OCI-LY3 (cell line): ENCODE results near the gene LPAR2.
"Not testable (repeated sequence)": the region's sequence is repeated elsewhere in the genome, so short reads cannot be mapped to it uniquely, and the experiment has no call there.

Experiments used
- H2AFZ ChIP-seq: fragments of 200-600, 300-600 bp; shearing (Covaris generic); 2 replicates; pipeline ENCODE4 v1.6.0; 2014; ENCODE audit warnings: antibody characterized with exemption, low read depth, low read length
- H3K27ac ChIP-seq: fragments of 200-600, 300-600 bp; sonication (generic); 2 replicates; pipeline ENCODE4 v1.5.1; 2014; ENCODE audit warnings: mild to moderate bottlenecking, low read length, moderate library complexity, mixed read lengths
- H3K27me3 ChIP-seq: fragments of 200-600, 300-600 bp; sonication (generic); 2 replicates; pipeline ENCODE4 v1.6.1; 2014; ENCODE audit warnings: low read depth, low read length, mixed read lengths
- H3K36me3 ChIP-seq: fragments of 200-600, 300-600 bp; sonication (generic); replicated peaks from 2 replicates; pipeline ENCODE3; 2014; ENCODE audit warnings: low read depth, low read length, mixed read lengths
- H3K4me1 ChIP-seq: fragments of 300-600, 200-600 bp; sonication (generic); 2 replicates; pipeline ENCODE4 v1.6.1; 2014; ENCODE audit warnings: low read length, mixed read lengths
- H3K4me2 ChIP-seq: fragments of 200-600, 300-600 bp; sonication (generic); 2 replicates; pipeline ENCODE4 v1.6.1; 2014; ENCODE audit warnings: low read length, mixed read lengths
- H3K4me3 ChIP-seq: fragments of 300-600, 200-600 bp; sonication (generic); 2 replicates; pipeline ENCODE4 v1.5.1; 2014; ENCODE audit warnings: antibody characterized with exemption, mild to moderate bottlenecking, low read length, moderate library complexity
- H3K79me2 ChIP-seq: fragments of 300-600, 200-600 bp; shearing (Covaris generic); 2 replicates; pipeline ENCODE4 v1.6.1; 2014; ENCODE audit warnings: mild to moderate bottlenecking, low read length, mixed read lengths
- H3K9ac ChIP-seq: fragments of 300-600, 200-600 bp; shearing (Covaris generic); 2 replicates; pipeline ENCODE4 v1.6.0; 2014; ENCODE audit warnings: mild to moderate bottlenecking, low read length, moderate library complexity
- H3K9me3 ChIP-seq: fragments of 200-600, 300-600 bp; shearing (Covaris generic); 2 replicates; pipeline ENCODE4 v1.6.1; 2014; ENCODE audit warnings: low read length, mixed read lengths; ENCODE audit not compliant: insufficient read depth
- H4K20me1 ChIP-seq: fragments of 200-600, 300-600 bp; sonication (generic); 2 replicates; pipeline ENCODE4 v1.6.1; 2016; ENCODE audit warnings: low read length, mixed read lengths; ENCODE audit not compliant: insufficient read depth
- EZH2phosphoT487 ChIP-seq: fragments of 200-600 bp; shearing (Covaris generic); IDR thresholded peaks from 2 replicates; pipeline ENCODE4 v1.6.1; 2018; ENCODE audit warnings: antibody characterized with exemption, mixed run types, low read depth
- TF ChIP-seq, protein P1 (sequence below): fragments of 200-600, 300-600 bp; sonication (generic); IDR thresholded peaks from 2 replicates; pipeline ENCODE4 v1.5.1; 2014; ENCODE audit warnings: antibody characterized with exemption, low read length, low read depth

The LPAR2 gene

DNA sequence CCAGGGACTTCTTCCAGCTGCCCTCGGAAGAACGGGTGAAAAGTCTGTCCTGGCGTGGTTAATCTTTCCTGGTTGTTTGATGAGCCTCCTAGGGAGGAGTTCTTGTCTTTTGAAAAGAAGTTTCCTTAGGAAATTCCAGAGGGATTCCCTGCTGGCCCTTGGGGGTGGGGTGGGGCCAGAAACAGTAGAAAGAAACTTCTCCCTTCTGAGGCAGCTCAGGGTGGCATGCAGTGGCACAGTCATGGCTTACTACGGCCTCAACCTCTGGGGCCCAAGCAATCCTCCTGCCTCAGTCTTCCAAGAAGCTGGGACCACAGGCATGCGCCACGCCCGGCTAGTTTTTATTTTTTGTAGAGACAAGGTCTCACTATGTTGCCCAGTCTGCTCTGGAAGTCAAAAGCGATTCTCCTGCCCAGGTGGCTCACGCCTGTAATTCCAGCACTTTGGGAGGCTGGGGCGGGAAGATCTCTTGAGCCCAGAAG, 42.1 kb upstream of the LPAR2 start:
- no peaks in the 10 kb centered on the region for H3K27me3 ChIP-seq
- peak overlapping the region; percentile 96 for H3K4me3 ChIP-seq
- H4K20me1 ChIP-seq: no peaks in the 10 kb centered on the region
- H3K9me3 ChIP-seq: peaks cover 11% of the 10 kb centered on the region; the same call in 1 of the 2 replicates
- peaks cover 58% of the 10 kb centered on the region for H3K79me2 ChIP-seq
- peaks cover 16% of the 10 kb centered on the region for H3K4me1 ChIP-seq
- peak overlapping the region; percentile 87 for H3K4me2 ChIP-seq
- H3K9ac ChIP-seq: peak overlapping the region; percentile 95; the same call in 1 of the 2 replicates
- TF ChIP-seq EZH2phosphoT487: no peak
- TF ChIP-seq, protein P1, sequence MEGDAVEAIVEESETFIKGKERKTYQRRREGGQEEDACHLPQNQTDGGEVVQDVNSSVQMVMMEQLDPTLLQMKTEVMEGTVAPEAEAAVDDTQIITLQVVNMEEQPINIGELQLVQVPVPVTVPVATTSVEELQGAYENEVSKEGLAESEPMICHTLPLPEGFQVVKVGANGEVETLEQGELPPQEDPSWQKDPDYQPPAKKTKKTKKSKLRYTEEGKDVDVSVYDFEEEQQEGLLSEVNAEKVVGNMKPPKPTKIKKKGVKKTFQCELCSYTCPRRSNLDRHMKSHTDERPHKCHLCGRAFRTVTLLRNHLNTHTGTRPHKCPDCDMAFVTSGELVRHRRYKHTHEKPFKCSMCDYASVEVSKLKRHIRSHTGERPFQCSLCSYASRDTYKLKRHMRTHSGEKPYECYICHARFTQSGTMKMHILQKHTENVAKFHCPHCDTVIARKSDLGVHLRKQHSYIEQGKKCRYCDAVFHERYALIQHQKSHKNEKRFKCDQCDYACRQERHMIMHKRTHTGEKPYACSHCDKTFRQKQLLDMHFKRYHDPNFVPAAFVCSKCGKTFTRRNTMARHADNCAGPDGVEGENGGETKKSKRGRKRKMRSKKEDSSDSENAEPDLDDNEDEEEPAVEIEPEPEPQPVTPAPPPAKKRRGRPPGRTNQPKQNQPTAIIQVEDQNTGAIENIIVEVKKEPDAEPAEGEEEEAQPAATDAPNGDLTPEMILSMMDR: no peak
- H3K27ac ChIP-seq: no peak overlapping the region
- no peak overlapping the region for H2AFZ ChIP-seq
- H3K36me3 ChIP-seq: peaks cover 42% of the 10 kb centered on the region

DNA sequence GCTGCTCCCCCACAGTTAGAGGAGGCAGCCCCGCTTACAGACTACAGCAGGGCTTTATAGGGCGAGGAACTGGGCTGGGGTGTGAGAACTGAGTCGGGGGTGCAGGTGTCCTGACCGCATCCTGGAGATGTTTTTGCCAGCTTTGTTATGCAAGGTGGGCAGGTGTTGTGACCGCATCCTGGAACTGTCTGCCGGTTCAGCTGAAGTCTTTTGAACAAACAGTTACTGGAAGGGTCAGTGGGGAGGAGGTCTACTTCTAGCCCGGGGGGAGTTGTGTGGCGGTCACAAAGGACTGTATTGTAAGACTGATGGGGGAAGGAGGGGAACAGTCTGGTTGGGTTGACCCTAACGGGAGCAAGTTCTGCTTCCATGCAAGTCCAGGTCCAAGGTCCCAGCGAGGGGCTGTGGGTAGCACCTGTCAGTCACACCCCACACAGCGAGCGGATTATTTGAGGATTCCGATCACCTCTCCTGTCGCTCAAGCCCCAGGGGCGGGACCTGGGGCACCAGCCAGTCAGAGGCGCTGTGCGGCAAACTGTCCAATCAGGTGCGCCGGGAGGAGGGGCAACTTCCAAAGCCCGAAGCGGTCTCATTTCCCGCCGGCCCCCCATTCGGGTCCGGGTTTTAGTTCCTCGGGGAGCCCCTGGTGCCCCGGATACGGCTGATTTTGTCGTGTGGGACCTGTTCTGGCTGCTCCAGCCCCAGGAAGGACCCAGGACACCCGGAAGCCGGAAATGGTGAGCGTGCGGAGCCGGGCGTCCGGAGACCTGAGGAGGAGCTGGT, 40.4 kb upstream of the LPAR2 start, which contains the start of gene ZNF101:
Gene ZNF101 (plus strand): TSS at position 610 of the 783 bp plus-strand sequence. CDS start 125 bp downstream, at position 735.
- peak within 1 kb of the TSS; percentile 96 for H3K4me3 ChIP-seq
- peaks cover 16% of the 10 kb centered on the region for H3K4me1 ChIP-seq
- no peaks in the 10 kb centered on the region for H3K27me3 ChIP-seq
- no peaks in the 10 kb centered on the region for H4K20me1 ChIP-seq
- peak within 1 kb of the TSS; percentile 87 for H3K4me2 ChIP-seq
- H3K9ac ChIP-seq: peak within 1 kb of the TSS; percentile 95
- no peak for TF ChIP-seq EZH2phosphoT487
- TF ChIP-seq, protein P1: no peak
- peaks cover 51% of the 10 kb centered on the region for H3K79me2 ChIP-seq
- peak within 1 kb of the TSS; percentile 49 for H2AFZ ChIP-seq
- peaks cover 32% of the 10 kb centered on the region for H3K36me3 ChIP-seq
- 0 out of 2 replicates have a peak, but pooled peaks cover 7% of the 10 kb centered on the region for H3K9me3 ChIP-seq
- H3K27ac ChIP-seq: peak within 1 kb of the TSS; percentile 76

DNA sequence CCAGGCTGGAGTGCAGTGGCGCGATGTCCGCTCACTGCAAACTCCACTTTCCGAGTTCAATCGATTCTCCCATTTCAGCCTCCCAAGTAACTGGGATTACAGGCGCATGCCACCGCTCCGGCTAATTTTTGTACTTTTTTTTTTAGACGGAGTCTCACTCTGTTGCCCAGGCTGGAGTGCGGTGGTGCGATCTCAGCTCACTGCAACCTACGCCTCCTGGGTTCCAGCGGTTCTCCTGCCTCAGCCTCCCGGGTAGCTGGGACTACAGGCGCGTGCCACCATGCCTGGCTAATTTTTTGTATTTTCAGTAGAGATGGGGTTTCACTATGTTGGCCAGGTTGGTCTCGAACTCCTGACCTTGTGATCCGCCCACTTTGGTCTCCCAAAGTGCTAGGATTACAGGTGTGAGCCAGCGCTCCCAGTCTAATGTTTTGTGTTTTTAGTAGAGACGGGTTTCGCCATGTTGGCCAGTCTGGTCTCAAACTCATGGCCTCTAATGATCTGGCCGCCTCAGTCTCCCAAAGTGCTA, 37.5 kb upstream of the LPAR2 start:
- not testable (repeated sequence) for H3K27me3 ChIP-seq, H3K27ac ChIP-seq, H4K20me1 ChIP-seq, H2AFZ ChIP-seq, H3K9me3 ChIP-seq, H3K4me2 ChIP-seq, H3K9ac ChIP-seq, H3K4me3 ChIP-seq
- Histone ChIP-seq H3K36me3 (peaks cover 15% of the 10 kb centered on the region), H3K4me1 (peaks cover 31% of the 10 kb centered on the region), H3K79me2 (peaks cover 51% of the 10 kb centered on the region)

DNA sequence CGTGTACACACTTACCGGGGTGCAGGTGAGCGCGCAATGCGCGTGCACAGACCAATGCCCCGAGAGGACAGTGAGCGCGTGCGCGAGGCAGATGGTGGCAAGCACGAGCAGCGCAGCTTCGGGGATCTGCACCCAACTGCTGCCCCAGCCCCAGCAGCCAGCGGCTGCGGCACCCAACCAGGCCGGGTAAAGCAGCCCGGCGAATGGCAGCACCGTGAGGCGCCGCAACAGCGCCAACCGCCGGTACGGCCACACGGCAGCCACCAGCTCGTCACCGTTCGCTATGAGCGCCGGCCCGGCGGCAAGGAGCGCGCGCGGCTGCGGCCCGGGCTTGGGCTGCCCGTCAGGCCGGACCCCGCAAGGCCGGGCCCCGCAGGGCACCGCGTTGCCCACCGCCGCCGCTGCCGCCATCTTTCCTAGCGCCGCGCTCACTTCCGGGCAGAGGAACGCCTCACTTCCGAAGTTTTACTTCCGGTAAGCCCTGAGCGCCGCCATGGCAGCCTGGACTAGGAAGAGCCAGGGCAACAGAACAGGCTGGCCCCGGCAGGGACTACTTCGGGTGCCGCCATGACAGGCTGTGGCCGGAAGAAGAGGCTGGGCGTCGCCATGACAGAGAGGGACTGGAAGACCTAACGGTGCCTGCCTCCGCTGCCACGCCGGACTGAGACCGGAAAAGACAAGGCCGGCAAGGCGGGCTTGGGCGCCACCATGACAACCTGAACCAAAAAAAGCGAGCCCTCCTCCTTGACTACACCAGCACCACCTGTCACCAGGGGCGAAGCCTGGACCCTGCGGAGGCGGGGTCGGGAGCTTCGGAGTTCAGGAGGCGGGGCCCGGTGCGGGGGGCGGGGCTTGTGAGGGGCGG, 35.5 kb upstream of the LPAR2 start, which contains the start of gene ATP13A1:
Gene ATP13A1 (minus strand): TSS at position 421 of the 865 bp plus-strand sequence. CDS start 10 bp downstream, at position 411.
- no peaks in the 10 kb centered on the region for H4K20me1 ChIP-seq
- TF ChIP-seq, protein P1: peak; percentile 19; the same call in 1 of the 2 replicates
- no peak for TF ChIP-seq EZH2phosphoT487
- H3K9ac ChIP-seq: peak within 1 kb of the TSS; percentile 76
- H3K4me2 ChIP-seq: peak within 1 kb of the TSS; percentile 94
- peaks cover 23% of the 10 kb centered on the region for H3K4me1 ChIP-seq
- peak within 1 kb of the TSS; percentile 80 for H3K4me3 ChIP-seq
- no peaks in the 10 kb centered on the region for H3K9me3 ChIP-seq
- H3K27me3 ChIP-seq: no peaks in the 10 kb centered on the region
- peak within 1 kb of the TSS; percentile 93 for H3K27ac ChIP-seq
- peaks cover 51% of the 10 kb centered on the region for H3K79me2 ChIP-seq
- H3K36me3 ChIP-seq: peaks cover 19% of the 10 kb centered on the region
- peak within 1 kb of the TSS; percentile 65 for H2AFZ ChIP-seq
